GM18951 (cell line): Measurements from ENCODE around the gene XPC.

ENCODE experiments used
- POLR2A ChIP-seq: IDR thresholded peaks from 4 replicates; pipeline ENCODE4 v1.6.1; 2011; ENCODE audit warnings: mild to moderate bottlenecking; ENCODE audit not compliant: insufficient read length, insufficient read depth; ENCODE audit errors: extremely low read depth
- in situ Hi-C: fragments of 300-500 bp; cut with MboI; formaldehyde crosslinking; loops from one replicate; pipeline ENCODE4 v1.12.0; 2022; ENCODE audit warnings: low sequenced_read_pairs, mixed read lengths, inconsistent platforms; ENCODE audit not compliant: unreplicated experiment

XPC gene

DNA sequence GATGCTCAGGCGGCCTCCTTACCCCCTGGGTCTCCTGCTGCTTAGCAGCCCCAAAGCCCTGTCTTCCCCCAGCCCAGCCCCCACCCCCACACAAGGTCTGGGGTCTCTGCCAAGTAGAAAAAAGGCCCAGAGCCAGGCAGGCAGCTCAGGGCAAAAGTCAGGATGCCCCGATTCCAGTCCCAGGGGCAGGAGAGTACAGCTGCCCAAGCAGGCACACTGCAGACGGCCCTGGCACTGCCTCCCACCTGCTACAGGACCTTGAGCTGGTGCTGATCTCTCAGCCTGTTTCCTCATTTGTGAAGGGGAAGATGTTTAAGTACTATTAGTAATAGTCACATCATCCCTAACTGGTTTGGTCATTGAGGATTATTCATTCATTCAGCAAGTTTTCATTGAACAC, 41.0 kb downstream of the XPC start:
- in situ Hi-C loops, result no loop called here

DNA sequence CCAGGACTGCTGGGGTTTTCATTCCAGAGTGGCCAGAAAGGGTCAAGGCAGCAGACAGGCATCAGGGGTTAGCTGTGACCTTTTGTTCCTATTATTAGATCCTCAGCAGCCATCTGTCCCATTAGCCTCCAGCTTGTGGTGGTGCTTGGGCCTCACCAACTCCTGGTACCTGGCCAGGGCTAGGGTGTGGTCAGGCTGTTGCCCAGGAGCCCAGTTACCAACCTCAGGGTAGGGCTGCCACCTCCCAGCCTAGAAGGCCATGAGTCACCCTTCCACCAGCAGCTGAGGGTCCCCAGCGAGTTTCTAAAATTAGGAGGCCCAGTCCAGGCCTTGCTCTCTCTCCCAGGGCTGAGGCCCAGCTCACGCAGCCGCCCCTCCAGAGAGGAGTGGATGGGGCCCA, 41.4 kb downstream of the XPC start:
- in situ Hi-C loops, result no loop called here
- TF ChIP-seq POLR2A, result no peak

More for the DNA sequence above, 41.0 kb downstream of the XPC start:
- TF ChIP-seq POLR2A, result no peak

DNA sequence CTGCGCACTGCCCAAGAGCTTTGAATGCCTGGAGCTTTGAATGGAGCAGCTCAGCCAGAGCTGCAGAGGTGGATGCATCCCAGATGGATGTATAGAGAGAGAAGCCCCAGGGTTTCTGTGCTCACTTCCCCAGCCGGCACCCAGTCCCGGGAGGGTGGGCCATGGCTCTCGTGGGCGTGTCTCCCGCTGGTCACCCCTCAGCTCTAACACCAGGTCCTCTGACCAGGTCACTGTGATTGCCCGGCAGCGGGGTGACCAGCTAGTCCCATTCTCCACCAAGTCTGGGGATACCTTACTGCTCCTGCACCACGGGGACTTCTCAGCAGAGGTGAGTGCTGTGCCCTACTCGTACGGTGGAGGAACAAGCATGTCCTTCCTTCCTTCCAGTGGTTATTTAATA, 42.8 kb downstream of the XPC start:
- in situ Hi-C loops, result no loop called here
- TF ChIP-seq POLR2A, result no peak

DNA sequence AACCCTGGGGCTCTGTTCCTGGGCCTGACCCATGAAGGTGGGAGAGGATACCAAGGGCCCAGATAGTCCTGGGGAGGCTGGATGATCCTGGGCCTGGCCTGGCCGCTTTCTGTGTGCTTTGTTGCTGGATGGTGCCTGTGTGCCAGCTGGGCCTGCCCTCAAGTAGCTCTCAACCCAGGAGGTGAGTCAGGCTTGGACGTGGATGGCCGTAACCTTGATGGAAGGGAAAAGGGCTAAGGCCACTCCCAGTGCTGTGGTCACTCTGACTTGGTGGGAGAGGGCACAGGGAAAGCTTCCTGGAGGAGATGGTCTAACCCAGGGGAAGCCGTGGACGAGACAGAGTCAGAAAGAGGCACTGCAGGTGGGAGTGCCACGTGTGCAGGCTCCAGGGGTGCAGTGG, 44.1 kb downstream of the XPC start:
- no peak for TF ChIP-seq POLR2A
- in situ Hi-C loops, result no loop called here

DNA sequence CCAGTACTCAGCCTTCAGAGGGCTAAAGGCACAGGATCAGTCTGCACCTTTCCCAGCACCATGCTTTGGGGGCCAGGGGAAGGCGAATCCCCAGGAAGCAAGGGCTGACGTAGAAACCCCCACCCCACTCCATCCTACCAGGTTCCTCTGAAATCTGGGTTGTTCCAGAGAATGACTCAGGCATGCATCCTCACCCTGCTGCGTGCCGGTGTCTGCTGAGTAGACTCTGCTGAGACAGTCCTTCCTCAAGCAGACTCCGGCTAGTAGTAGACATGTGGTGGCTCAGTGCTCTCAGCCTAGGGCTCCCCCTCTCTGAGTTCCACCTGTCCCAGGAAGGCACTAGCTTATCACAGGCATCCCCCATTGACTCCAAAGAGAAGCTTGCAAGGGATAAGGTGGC, 44.5 kb downstream of the XPC start:
- in situ Hi-C loops, result no loop called here
- TF ChIP-seq POLR2A, result no peak

DNA sequence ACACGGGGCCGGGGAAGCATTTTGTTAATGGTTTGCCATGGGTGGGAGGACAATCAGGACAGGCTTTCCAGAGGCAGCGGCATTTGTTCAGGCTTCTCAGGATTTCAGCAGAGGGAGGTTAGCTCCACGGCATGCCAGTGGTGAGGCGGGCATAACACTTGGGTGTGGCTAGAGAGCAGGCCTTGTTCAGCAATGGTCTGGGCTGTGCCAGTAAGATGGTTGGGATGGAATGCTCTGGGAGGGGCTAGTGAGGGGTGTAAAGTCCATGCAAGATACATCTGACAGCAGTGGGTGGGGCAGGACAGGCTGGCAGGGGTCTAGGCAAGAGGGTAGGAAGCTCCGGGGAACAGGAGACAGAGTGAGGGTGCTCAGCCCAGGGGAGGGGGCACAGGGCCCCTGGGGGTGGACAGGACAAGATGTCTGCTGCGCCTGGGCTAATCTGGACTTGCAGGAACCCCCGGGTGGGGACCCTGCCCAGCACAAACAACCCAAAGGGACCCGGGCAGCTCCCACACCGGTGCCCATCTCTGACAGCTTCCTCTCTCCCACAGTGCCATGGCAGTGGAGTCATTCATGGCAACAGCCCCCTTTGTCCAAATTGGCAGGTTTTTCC, 45.1 kb downstream of the XPC start:
- in situ Hi-C loops, result no loop called here
- no peak for TF ChIP-seq POLR2A

DNA sequence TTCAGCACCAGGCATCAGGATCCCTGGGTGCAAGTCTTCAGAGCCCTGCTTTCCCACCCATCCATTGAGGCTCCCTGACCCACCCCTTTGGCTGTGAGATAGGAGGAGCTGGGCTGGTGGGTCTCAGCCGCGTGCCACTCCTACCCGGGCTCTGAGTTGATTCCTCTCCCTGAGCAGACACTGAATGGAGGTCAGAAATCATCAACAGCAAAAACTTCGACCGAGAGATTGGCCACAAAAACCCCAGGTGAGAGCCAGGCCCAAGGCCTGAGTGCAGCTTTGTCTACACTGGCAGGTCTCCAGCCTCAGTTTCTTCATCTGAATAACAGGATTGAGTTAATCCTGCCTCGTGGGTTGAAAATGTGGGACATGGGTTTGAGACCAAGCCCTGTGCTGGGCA, 45.7 kb downstream of the XPC start:
- TF ChIP-seq POLR2A, result no peak
- in situ Hi-C loops, result no loop called here

DNA sequence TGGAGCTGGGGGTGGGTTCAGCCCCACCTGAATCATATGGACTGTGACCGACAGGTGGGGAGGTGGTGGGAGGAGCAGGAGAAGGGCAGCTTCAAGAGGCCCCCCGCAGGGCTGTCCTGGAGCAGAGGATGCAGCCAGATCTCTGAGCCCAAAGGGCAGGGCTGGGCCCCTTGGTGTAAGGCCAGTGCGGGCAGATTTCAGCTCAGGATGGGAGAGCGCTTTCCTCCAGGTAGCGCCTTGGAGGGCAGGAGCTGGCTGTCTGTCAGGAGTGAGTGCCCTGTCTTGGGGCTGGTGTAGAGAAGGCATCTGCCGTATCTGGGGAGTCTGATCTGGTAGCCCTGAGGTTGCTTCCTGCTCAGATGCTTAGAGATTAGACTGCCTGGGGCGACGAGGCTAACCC, 46.3 kb downstream of the XPC start:
- TF ChIP-seq POLR2A, result no peak
- in situ Hi-C loops, result no loop called here

DNA sequence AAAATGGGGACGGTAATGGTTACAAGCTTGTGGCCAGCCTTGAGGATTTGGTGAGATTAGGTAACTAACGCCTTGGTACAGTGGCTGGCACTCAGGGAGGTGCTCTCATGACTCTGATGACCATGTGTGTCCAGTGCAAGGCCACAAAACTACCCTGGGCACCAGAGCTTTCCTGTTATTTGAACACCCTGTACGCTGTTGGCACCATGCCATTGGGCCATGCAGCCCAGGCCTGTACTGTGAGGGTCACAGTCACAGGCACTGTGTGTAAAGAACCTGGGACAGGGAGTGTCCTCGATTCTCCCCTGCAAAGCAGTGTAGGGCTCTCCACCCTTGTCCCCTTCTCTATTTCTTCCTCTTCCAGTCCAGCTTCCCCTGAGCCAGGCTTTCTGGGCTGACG, 47.3 kb downstream of the XPC start:
- TF ChIP-seq POLR2A, result no peak
- in situ Hi-C loops, result no loop called here

DNA sequence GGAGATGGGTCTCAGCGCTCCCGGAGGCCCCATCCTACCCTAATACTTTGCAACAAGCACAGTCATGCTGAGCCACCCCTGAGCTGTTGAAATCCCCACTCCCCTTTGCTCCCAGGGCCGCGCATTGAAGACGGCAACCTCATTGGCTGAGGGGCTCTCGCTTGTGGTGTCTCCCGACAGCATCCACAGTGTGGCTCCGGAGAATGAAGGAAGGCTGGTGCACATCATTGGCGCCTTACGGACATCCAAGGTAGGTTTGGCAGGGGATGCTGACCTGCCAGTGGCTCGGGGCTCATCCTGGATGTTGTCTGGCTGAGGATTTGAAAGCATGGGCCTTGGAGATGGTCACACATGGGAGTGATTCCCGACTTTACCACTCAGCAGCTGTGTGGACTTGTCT, 47.7 kb downstream of the XPC start:
- TF ChIP-seq POLR2A, result no peak
- in situ Hi-C loops, result no loop called here

DNA sequence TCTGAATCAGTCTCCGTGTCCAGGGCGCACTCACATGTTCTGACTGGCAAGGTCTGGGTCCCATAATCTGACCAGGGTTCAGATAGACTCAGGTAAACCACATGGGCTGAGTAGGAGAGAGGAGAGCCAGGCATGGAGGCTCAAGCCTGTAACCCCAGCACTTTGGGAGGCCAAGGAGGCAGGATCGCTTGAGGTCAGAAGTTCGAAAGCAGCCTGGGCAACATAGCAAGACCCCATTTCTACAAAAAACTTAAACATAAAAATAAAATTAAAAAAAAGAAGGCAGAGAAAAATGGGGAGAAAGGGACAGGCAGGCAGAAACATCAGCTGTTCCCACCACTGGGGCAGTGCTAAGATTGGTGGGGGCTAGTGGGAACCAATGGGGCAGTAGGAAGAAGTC, 48.2 kb downstream of the XPC start:
- TF ChIP-seq POLR2A, result no peak

DNA sequence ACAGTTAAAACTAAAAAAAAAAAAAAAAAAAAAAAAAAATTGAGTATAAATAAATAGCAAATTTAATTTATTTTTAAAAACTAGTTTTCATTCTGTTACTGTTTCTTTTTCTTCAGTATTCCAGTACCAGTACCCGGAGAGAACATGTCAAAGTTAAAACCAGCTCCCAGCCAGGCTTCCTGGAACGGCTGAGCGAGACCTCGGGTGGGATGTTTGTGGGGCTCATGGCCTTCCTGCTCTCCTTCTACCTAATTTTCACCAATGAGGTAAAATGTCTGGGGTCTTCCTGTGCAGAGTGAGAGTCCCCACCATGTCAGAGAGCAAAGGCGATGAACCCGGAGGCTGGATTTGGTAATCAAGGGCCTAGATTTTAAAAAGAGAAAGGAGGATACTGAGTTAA, 49.1 kb downstream of the XPC start:
- in situ Hi-C loops, result no loop called here
- TF ChIP-seq POLR2A, result no peak

More for the DNA sequence above, 48.2 kb downstream of the XPC start:
- in situ Hi-C loops, result no loop called here

DNA sequence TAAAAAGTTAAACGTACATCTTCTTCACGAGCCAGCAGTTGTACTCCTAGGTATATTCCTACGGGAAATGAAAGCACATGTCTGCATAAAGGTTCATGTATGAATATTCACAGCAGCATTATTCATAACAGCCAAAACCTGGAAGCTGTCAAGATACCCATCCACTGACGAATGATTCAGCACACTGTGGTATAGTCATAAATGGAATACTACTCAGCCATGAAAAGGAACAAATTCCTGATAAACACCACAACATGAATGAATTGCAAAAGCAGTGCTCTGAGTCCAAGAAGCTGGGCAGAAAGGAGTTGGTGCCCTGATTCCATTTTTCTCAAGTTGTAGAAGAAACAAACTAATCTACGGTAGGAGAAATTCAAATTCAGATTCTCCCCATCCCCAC, 49.7 kb downstream of the XPC start:
- TF ChIP-seq POLR2A, result no peak
- in situ Hi-C loops, result no loop called here

DNA sequence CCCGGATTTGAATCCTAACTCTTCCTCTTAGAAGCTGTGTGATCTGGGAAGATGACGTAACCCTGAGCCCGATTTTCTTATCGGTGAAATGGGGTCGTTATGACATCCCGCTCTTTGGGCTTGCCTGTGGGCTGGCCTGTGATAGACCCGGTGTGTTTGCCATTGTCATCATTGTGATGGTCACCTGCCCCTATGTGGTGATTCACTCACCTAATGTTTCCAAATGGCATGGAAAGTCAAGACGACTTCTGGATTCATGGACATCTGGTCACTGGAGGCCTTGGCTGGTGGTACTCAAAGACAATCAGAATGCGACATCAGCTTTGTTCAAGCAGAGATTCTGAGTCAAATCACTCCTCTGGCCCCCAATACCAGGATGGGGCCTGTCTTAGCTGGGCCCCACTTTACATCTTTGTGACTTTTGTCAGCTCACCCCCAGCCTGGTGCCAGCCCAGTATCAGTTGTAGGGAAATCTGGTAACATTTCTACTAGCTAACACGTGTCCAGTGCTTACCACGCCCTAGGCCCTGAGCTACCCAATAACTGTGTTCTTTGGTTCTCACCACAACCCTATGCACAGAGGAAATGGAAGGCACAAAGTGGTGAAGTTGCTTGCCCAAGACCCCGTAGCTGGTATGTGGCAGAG, 50.8 kb downstream of the XPC start:
- no peak for TF ChIP-seq POLR2A
- in situ Hi-C loops, result no loop called here
